GM18951 (cell line): ENCODE data around the gene MYCN.

Source experiments
- POLR2A ChIP-seq: IDR thresholded peaks from 4 replicates; pipeline ENCODE4 v1.6.1; 2011; ENCODE audit warnings: mild to moderate bottlenecking; ENCODE audit not compliant: insufficient read length, insufficient read depth; ENCODE audit errors: extremely low read depth
- in situ Hi-C: fragments of 300-500 bp; cut with MboI; formaldehyde crosslinking; loops from one replicate; pipeline ENCODE4 v1.12.0; 2022; ENCODE audit warnings: low sequenced_read_pairs, mixed read lengths, inconsistent platforms; ENCODE audit not compliant: unreplicated experiment

The MYCN gene

GRCh38 chr2:15937882-15938802 lies 2.2 kb upstream of the MYCN start:
- TF ChIP-seq POLR2A = no peak
- in situ Hi-C loops = loop anchor here (25.0 kb wide), 1 partner anchor 349 kb away; no protein-coding TSS in a partner anchor

GRCh38 chr2:15938803-15939555 lies 1.4 kb upstream of the MYCN start:
- in situ Hi-C loops = loop anchor here (25.0 kb wide), 1 partner anchor 348 kb away; no protein-coding TSS in a partner anchor
- no peak for TF ChIP-seq POLR2A

GRCh38 chr2:15939556-15939853 lies 845 bp upstream of the MYCN start:
- no peak for TF ChIP-seq POLR2A
- in situ Hi-C loops = loop anchor here (25.0 kb wide), 1 partner anchor 348 kb away; no protein-coding TSS in a partner anchor

- in situ Hi-C loops = loop anchor here (25.0 kb wide), 1 partner anchor 346 kb away; no protein-coding TSS in a partner anchor
- no peak for TF ChIP-seq POLR2A
These were observed 521 bp downstream of the MYCN start for GRCh38 chr2:15940661-15941480.

- TF ChIP-seq POLR2A = no peak
- in situ Hi-C loops = loop anchor here (25.0 kb wide), 1 partner anchor 346 kb away; no protein-coding TSS in a partner anchor
These were observed 1.1 kb downstream of the MYCN start for GRCh38 chr2:15941481-15941850.

- in situ Hi-C loops = loop anchor here (25.0 kb wide), 1 partner anchor 345 kb away; no protein-coding TSS in a partner anchor
- no peak for TF ChIP-seq POLR2A
These were observed 1.7 kb downstream of the MYCN start for GRCh38 chr2:15941871-15942710.

- in situ Hi-C loops = loop anchor here (25.0 kb wide), 1 partner anchor 344 kb away; no protein-coding TSS in a partner anchor
- TF ChIP-seq POLR2A = no peak
These were observed 2.5 kb downstream of the MYCN start for GRCh38 chr2:15942711-15943345.

- no peak for TF ChIP-seq POLR2A
- in situ Hi-C loops = loop anchor here (25.0 kb wide), 1 partner anchor 344 kb away; no protein-coding TSS in a partner anchor
These were observed 3.3 kb downstream of the MYCN start for GRCh38 chr2:15943378-15944280.

- in situ Hi-C loops = loop anchor here (25.0 kb wide), 1 partner anchor 343 kb away; no protein-coding TSS in a partner anchor
- no peak for TF ChIP-seq POLR2A
These were observed 4.1 kb downstream of the MYCN start for GRCh38 chr2:15944325-15945017.
